ENCODE data around the gene SMIM45.

- TF ChIP-seq CTCF (IDR thresholded peaks at IDR 0.05): no peak
- no peak for TF ChIP-seq POLR2A (IDR thresholded peaks at IDR 0.05)
- TF ChIP-seq POLR2AphosphoS5 (IDR thresholded peaks at IDR 0.05): no peak
These were observed 17.2 kb downstream of the SMIM45 start, which contains the start of gene SEPTIN3 for GRCh38 chr22:41969110-41969646.

Data from breast epithelium (tissue), 3 donors.